K562 (cell line): ENCODE measurements around the gene TBRG4. TPM values are rescaled to one million over a fixed set of nuclear protein-coding genes. Genes with fewer than 3 reads are reported as not detected.

ENCODE experiments used
- ATAC-seq: fragments of 200-7000 bp; cut with Tn5 transposase; 3 replicates; pipeline ENCODE4 v1.9.1; 2020; ENCODE audit warnings: moderate library complexity
- BruUV-seq: library from RNA; stranded (reverse); fragments of 400-500 nt; replicated peaks from 2 replicates; lab custom pipeline; 2021; lab: Mats Ljungman, UMichigan
- CTCF ChIA-PET: fragments of 300-600 bp; formaldehyde crosslinking; extraction: SDS; loops from one replicate; lab custom pipeline; 2021; ENCODE audit warnings: low intra/inter-chr PET ratio; lab: Yijun Ruan, JAX
- POLR2A ChIA-PET: fragments of 300-600, 350-650 bp; sonication (Branson Sonifier 250); formaldehyde crosslinking; extraction: SDS; loops from one replicate; lab custom pipeline; 2021; ENCODE audit warnings: antibody characterized with exemption, inconsistent platforms; lab: Yijun Ruan, JAX
- DNase-seq, 4 experiments: peaks; one replicate each; pipeline versions ENCODE4 v3.0.0 to v3.0.0-alpha.2; 2011 to 2018; ENCODE audit warnings: low spot score in 3 of 4, mixed read lengths in 3 of 4; ENCODE audit errors: extremely low read depth in 1 of 4
- FAIRE-seq: peaks from 2 replicates; lab custom pipeline; 2011; peaks lifted over from hg19 to GRCh38; lab: Jason Lieb, UNC
- H2AFZ ChIP-seq: 2 replicates; pipeline ENCODE4 v1.6.0; 2011; ENCODE audit warnings: low read depth, low read length, control low read depth, inconsistent platforms
- H3K27ac ChIP-seq: fragments of 200-600 bp; 3 replicates; pipeline ENCODE4 v1.8.0; 2011; ENCODE audit warnings: low read depth, mild to moderate bottlenecking, control low read depth, inconsistent platforms, low read length, moderate library complexity, mixed read lengths; ENCODE audit errors: extremely low read depth
- H3K27me3 ChIP-seq, 2 experiments: fragments of 300-600 bp in 1 of 2; 2 replicates in 1 of 2; 3 replicates in 1 of 2; pipeline versions ENCODE4 v1.6.0 to v1.8.0; 2011; ENCODE audit warnings: inconsistent platforms in 2 of 2, low read length in 2 of 2, mild to moderate bottlenecking in 1 of 2, mixed read lengths in 1 of 2, moderate library complexity in 1 of 2; ENCODE audit not compliant: control insufficient read depth in 2 of 2, insufficient read depth in 2 of 2
- H3K36me3 ChIP-seq: fragments of 300-600 bp; 3 replicates; pipeline ENCODE4 v1.8.0; 2011; ENCODE audit warnings: mild to moderate bottlenecking, low read length, inconsistent platforms; ENCODE audit not compliant: control insufficient read depth, insufficient read depth
- H3K4me1 ChIP-seq, 2 experiments: fragments of 200-600 bp in 1 of 2; replicated peaks in 1 of 2; 2 replicates in 1 of 2; 3 replicates in 1 of 2; pipeline versions ENCODE4 v1.5.1 to v1.8.0; 2011; ENCODE audit warnings: inconsistent platforms in 2 of 2, low read length in 2 of 2, mild to moderate bottlenecking in 1 of 2, mixed read lengths in 1 of 2, moderate library complexity in 1 of 2; ENCODE audit not compliant: control insufficient read depth in 2 of 2, insufficient read depth in 2 of 2
- H3K4me2 ChIP-seq: 2 replicates; pipeline ENCODE4 v1.6.1; 2011; ENCODE audit warnings: low read length, control low read depth, inconsistent platforms, mixed read lengths; ENCODE audit not compliant: insufficient read depth
- H3K4me3 ChIP-seq: fragments of 200-600 bp; sonication (generic), shearing (Covaris generic); 2 replicates; pipeline ENCODE4 v1.5.1; 2016; ENCODE audit warnings: control low read depth, inconsistent platforms
- H3K79me2 ChIP-seq: fragments of 200-600 bp; 3 replicates; pipeline ENCODE4 v1.8.0; 2011; ENCODE audit warnings: low read length, inconsistent platforms; ENCODE audit not compliant: control insufficient read depth, insufficient read depth
- H3K9ac ChIP-seq, 2 experiments: 2 replicates each; pipeline versions ENCODE4 v1.6.0 to v1.6.1; 2011; ENCODE audit warnings: low read depth in 2 of 2, low read length in 2 of 2, control low read depth in 1 of 2, inconsistent platforms in 1 of 2, mild to moderate bottlenecking in 1 of 2, mixed read lengths in 1 of 2; ENCODE audit not compliant: insufficient read depth in 1 of 2
- H3K9me1 ChIP-seq: one replicate; pipeline ENCODE4 v1.6.0; 2011; ENCODE audit warnings: inconsistent platforms, mild to moderate bottlenecking, low read length, moderate library complexity; ENCODE audit not compliant: control insufficient read depth, insufficient read depth
- H3K9me3 ChIP-seq: replicated peaks from 2 replicates; pipeline ENCODE4 v1.5.1; 2011; ENCODE audit warnings: low read depth, low read length, inconsistent platforms; ENCODE audit not compliant: control insufficient read depth, insufficient read depth
- H4K20me1 ChIP-seq: replicated peaks from 2 replicates; pipeline ENCODE4 v1.6.1; 2011; ENCODE audit warnings: low read length, inconsistent platforms, mixed read lengths; ENCODE audit not compliant: control insufficient read depth, insufficient read depth
- ETV1 ChIP-seq: fragments of 450-650 bp; conservative IDR thresholded peaks from 2 replicates; pipeline ENCODE4 v1.6.1; 2016; ENCODE audit warnings: missing genetic modification characterization, control low read depth, low read depth, missing compliant biosample characterization
- FOXJ2 ChIP-seq: fragments of 200-800 bp; sonication (Bioruptor generic); IDR thresholded peaks from 2 replicates; pipeline ENCODE4 v1.6.1; 2016; ENCODE audit warnings: missing genetic modification characterization, missing compliant biosample characterization
- GATAD2A ChIP-seq: fragments of 450-650 bp; IDR thresholded peaks from 2 replicates; pipeline ENCODE4 v1.6.1; 2017
- KHSRP ChIP-seq: fragments of 450-650 bp; IDR thresholded peaks from 2 replicates; pipeline ENCODE4 v1.6.1; 2017
- NR2C2 ChIP-seq, 2 experiments: fragments of 200-800 bp in 1 of 2; sonication (Bioruptor generic) in 1 of 2; sonication (generic) in 1 of 2; formaldehyde crosslinking in 1 of 2; IDR thresholded peaks; 2 replicates each; pipeline versions ENCODE4 v1.6.1 to v1.8.0; 2016 to 2022; ENCODE audit warnings: mild to moderate bottlenecking in 1 of 2, missing compliant biosample characterization in 1 of 2, missing genetic modification characterization in 1 of 2, missing genetic modification reagents in 1 of 2
- NUFIP1 ChIP-seq: fragments of 450-650 bp; IDR thresholded peaks from 2 replicates; pipeline ENCODE4 v1.6.1; 2018; ENCODE audit not compliant: partially characterized antibody
- PTTG1 ChIP-seq: fragments of 450-650 bp; IDR thresholded peaks from 2 replicates; pipeline ENCODE4 v1.6.1; 2016; ENCODE audit warnings: low read depth, mild to moderate bottlenecking, missing genetic modification characterization, missing compliant biosample characterization
- SETDB1 ChIP-seq: IDR thresholded peaks from one replicate; pipeline ENCODE4 v1.6.1; 2012; ENCODE audit warnings: low read length, control low read depth, inconsistent platforms
- ZBTB8A ChIP-seq: fragments of 450-650 bp; IDR thresholded peaks from 2 replicates; pipeline ENCODE4 v1.6.1; 2018; ENCODE audit warnings: mild to moderate bottlenecking, moderate library complexity; ENCODE audit not compliant: partially characterized antibody
- ZFP36 ChIP-seq: fragments of 150-350 bp; IDR thresholded peaks from 2 replicates; pipeline ENCODE4 v1.6.1; 2018; ENCODE audit warnings: low read length, low read depth; ENCODE audit not compliant: partially characterized antibody
- ZNF212 ChIP-seq: fragments of 450-650 bp; formaldehyde crosslinking; IDR thresholded peaks from 2 replicates; pipeline ENCODE4 v1.4.0; 2020; ENCODE audit warnings: mild to moderate bottlenecking
- WGBS: fragments of 100-300 bp; shearing (Covaris generic); methylation state at CpG from one replicate; pipeline ENCODE4 v1.1.6; 2016; ENCODE audit warnings: low coverage, mixed read lengths; ENCODE audit not compliant: insufficient coverage; ENCODE audit errors: missing lambda C conversion rate; 5-methylcytosine and 5-hydroxymethylcytosine counted together
- in situ Hi-C: fragments of 300-500 bp; cut with MboI; formaldehyde crosslinking; loops from 4 replicates; pipeline ENCODE4 v1.15.0; 2018; ENCODE audit warnings: inconsistent platforms, mixed read lengths
- intact Hi-C: fragments of 100-400 bp; cut with micrococcal nuclease; formaldehyde crosslinking; loops from 2 replicates; pipeline ENCODE4 v1.14.2; 2022
- polyA plus RNA-seq, 8 experiments: library from polyadenylated mRNA; depleted of rRNA in 4 of 8; stranded (reverse) in 5 of 8; unstranded in 3 of 8; fragments of >200 nt; fragmentation: Nextera tagmentation in 2 of 8; fragmentation: Illumina TruSeq in 1 of 8; extraction: Ambion mirVana in 2 of 8; extraction: Trizol in 1 of 8; gene quantifications; 2 replicates each; pipeline versions ENCODE4 v1.2.1 to v1.2.3, GENCODE V29; 2011 to 2014; ENCODE audit warnings: inconsistent platforms in 1 of 8, missing spikeins in 1 of 8
- total RNA-seq, 7 experiments: library from RNA; depleted of rRNA in 6 of 7; stranded (reverse); fragments of >200 nt in 6 of 7; fragmentation: Illumina TruSeq in 2 of 7; extraction: Trizol in 2 of 7; gene quantifications; 2 replicates each; pipeline versions ENCODE4 v1.2.1 to v1.2.3, GENCODE V29; 2011 to 2021; ENCODE audit warnings: low replicate concordance in 1 of 7
- TF ChIP-seq, protein P1 (sequence below): fragments of 450-650 bp; formaldehyde crosslinking; conservative IDR thresholded peaks from 2 replicates; pipeline ENCODE4 v1.4.0; 2022; ENCODE audit warnings: mild to moderate bottlenecking, missing genetic modification characterization
- TF ChIP-seq, protein P2 (sequence below): sonication (generic); formaldehyde crosslinking; IDR thresholded peaks from 2 replicates; pipeline ENCODE4 v1.8.0; 2022; ENCODE audit warnings: mild to moderate bottlenecking, missing genetic modification reagents
- TF ChIP-seq, protein P3 (sequence below): sonication (generic); formaldehyde crosslinking; IDR thresholded peaks from 2 replicates; pipeline ENCODE4 v1.9.0; 2022; ENCODE audit warnings: mild to moderate bottlenecking, missing genetic modification reagents

TBRG4 gene
- total and polyA plus RNA-seq, 9 of the 15 experiments (the other 6 are each of a cell fraction or from before 2014, with no cell fraction given): 11.2 to 322 (median 216) TPM

DNA sequence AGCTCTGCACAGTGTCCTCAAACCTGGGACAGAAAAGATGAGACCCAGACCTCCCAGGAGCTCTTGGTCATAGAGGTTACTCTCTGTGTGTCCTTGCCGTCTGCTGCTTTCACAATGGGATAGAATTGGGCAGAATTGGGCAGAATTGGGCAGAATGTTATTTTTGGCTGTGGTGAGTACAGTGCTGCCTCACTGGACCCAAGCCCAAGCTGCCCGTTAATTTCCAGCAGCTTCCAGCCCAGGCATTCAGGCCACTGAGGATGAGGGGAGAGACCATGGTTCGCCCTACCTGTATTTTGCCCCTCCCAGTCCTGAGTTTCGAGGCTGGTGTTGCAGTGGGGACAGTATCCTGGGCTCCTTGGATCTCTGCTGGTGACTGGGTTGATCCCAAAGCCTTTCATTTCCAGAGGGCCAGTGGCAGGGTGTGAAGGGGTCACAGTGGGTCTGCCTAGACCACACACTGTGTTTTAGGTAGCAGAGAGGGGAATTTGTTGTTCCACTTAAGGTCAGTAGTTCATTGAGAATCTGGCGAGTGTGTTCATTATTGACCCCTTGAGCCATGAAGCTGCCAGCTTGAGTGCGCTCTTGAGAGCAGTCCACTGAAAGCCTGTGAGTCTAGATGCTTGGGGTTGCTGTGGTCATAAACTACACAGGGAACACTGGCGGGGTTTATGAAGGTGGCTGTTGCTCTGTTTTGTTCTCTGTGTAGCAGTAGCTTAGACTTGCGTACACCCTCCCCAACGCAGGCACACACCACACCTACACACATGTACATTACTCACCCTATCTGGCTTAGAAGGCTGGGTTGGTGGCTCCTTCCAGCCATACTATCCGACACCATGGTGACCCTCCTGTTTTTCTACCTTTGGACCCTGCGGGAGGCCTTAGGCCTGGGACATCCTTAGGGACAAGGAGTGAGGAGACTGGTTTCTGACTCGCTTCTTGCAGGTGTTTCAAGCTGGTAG, 46.2 kb downstream of the TBRG4 start:
- ATAC-seq: no peak; the same call in 2 of the 3 replicates
- in situ Hi-C loops: no loop called here
- H3K4me2 ChIP-seq: no peak overlapping the region

More for the DNA sequence above, 46.2 kb downstream of the TBRG4 start:
- no TSS peak for BruUV-seq
- Histone ChIP-seq H3K4me1 (peaks cover 0 to 5% of the 10 kb centered on the region in 2 experiments; a peak in 1 of 5 replicates), H2AFZ (no peak overlapping the region), H3K9me1 (peaks cover 6% of the 10 kb centered on the region), H3K27ac (no peak overlapping the region), H3K9me3 (no peaks in the 10 kb centered on the region), H4K20me1 (no peaks in the 10 kb centered on the region), H3K27me3 (no peaks in the 10 kb centered on the region), H3K79me2 (peaks cover 19% of the 10 kb centered on the region; the same call in 2 of the 3 replicates), H3K36me3 (peaks cover 65% of the 10 kb centered on the region), H3K9ac (no peak overlapping the region), H3K4me3 (no peak overlapping the region)
- TF ChIP-seq SETDB1: no peak
- TF ChIP-seq, protein P1, sequence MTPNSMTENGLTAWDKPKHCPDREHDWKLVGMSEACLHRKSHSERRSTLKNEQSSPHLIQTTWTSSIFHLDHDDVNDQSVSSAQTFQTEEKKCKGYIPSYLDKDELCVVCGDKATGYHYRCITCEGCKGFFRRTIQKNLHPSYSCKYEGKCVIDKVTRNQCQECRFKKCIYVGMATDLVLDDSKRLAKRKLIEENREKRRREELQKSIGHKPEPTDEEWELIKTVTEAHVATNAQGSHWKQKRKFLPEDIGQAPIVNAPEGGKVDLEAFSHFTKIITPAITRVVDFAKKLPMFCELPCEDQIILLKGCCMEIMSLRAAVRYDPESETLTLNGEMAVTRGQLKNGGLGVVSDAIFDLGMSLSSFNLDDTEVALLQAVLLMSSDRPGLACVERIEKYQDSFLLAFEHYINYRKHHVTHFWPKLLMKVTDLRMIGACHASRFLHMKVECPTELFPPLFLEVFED (CRISPR knock-in tag): no peak
- TF ChIP-seq, protein P2, sequence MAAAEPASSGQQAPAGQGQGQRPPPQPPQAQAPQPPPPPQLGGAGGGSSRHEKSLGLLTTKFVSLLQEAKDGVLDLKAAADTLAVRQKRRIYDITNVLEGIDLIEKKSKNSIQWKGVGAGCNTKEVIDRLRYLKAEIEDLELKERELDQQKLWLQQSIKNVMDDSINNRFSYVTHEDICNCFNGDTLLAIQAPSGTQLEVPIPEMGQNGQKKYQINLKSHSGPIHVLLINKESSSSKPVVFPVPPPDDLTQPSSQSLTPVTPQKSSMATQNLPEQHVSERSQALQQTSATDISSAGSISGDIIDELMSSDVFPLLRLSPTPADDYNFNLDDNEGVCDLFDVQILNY (CRISPR knock-in tag): no peak
- no peak for TF ChIP-seq NUFIP1
- no peak for TF ChIP-seq NR2C2 (CRISPR knock-in tag; IDR thresholded peaks at IDR 0.05)
- no peak for TF ChIP-seq NR2C2 (tag; IDR thresholded peaks at IDR 0.05)
- no peak for TF ChIP-seq PTTG1 (tag)
- no peak for TF ChIP-seq ZFP36
- no peak for TF ChIP-seq ZBTB8A
- TF ChIP-seq, protein P3, sequence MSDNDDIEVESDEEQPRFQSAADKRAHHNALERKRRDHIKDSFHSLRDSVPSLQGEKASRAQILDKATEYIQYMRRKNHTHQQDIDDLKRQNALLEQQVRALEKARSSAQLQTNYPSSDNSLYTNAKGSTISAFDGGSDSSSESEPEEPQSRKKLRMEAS: no peak
- no peak for TF ChIP-seq ZNF212 (CRISPR knock-in tag)
- TF ChIP-seq ETV1 (tag): no peak
- TF ChIP-seq FOXJ2: no peak
- TF ChIP-seq GATAD2A: no peak
- TF ChIP-seq KHSRP: no peak
- POLR2A ChIA-PET: no interaction called here
- DNase-seq (no peak), FAIRE-seq (no peak)
- 83% methylated on average over 10 of the region's 12 CpGs for WGBS
- intact Hi-C loops: no loop called here
- CTCF ChIA-PET: no interaction called here
